Neural progenitor cell (in vitro differentiated cells): ENCODE results near the gene EIF4G3.

Source experiments
- CTCF ChIP-seq: fragments of 200-600 bp; sonication (generic); IDR thresholded peaks from 2 replicates; pipeline ENCODE4 v1.5.1; 2017; ENCODE audit warnings: antibody characterized with exemption, mild to moderate bottlenecking
- EZH2 ChIP-seq: fragments of 200-600 bp; sonication (generic); IDR thresholded peaks from 2 replicates; pipeline ENCODE4 v1.6.1; 2017; ENCODE audit warnings: antibody characterized with exemption, mild to moderate bottlenecking, moderate library complexity

- TF ChIP-seq CTCF (no peak), EZH2 (no peak)
Measured at GRCh38 chr1:21192871-21193270, 16.2 kb upstream of the EIF4G3 start.
